HCT116 (cell line): ENCODE results near the gene CD63.

Experiments used
- CTCF ChIP-seq, 3 experiments: fragments of 200-600 bp in 1 of 3; sonication (generic) in 1 of 3; IDR thresholded peaks in 2 of 3; conservative IDR thresholded peaks in 1 of 3; 2 replicates each; pipeline ENCODE4 v1.5.1; 2012 to 2017; ENCODE audit warnings: low read depth in 2 of 3, low read length in 2 of 3, antibody characterized with exemption in 1 of 3, borderline replicate concordance in 1 of 3, control low read depth in 1 of 3, mild to moderate bottlenecking in 1 of 3, mixed read lengths in 1 of 3, mixed run types in 1 of 3, moderate library complexity in 1 of 3; ENCODE audit not compliant: insufficient read depth in 1 of 3
- EGR1 ChIP-seq: IDR thresholded peaks from 2 replicates; pipeline ENCODE4 v1.6.1; 2012; ENCODE audit warnings: low read depth
- POLR2A ChIP-seq: IDR thresholded peaks from 2 replicates; pipeline ENCODE4 v1.7.0; 2011; ENCODE audit warnings: borderline replicate concordance; ENCODE audit not compliant: insufficient read depth, insufficient read length; ENCODE audit errors: extremely low read depth
- RAD21 ChIP-seq: IDR thresholded peaks from 2 replicates; pipeline ENCODE4 v1.6.1; 2012; ENCODE audit warnings: low read depth, mild to moderate bottlenecking

GRCh38 chr12:55703288-55703687 lies 25.5 kb downstream of the CD63 start:
- TF ChIP-seq CTCF (IDR thresholded peaks at IDR 0.05 in 2 of 3, conservative IDR thresholded peaks at IDR 0.05 in 1 of 3; ENCODE audit: borderline replicate concordance in 1 of 3, insufficient read depth in 1 of 3, low read depth in 2 of 3, low read length in 2 of 3), result no peak
- no peak for TF ChIP-seq POLR2A
- TF ChIP-seq RAD21, result no peak
- TF ChIP-seq EGR1, result no peak
